Measurements from ENCODE around the gene ABCG1. TPM values are rescaled to one million over a fixed set of nuclear protein-coding genes. Genes with fewer than 3 reads are reported as not detected.

ABCG1 gene
- total RNA-seq, 1 donor from 2014 or later = not detected

- H3K4me3 ChIP-seq (ENCODE audit: low read depth, low read length) = no peak overlapping the region
- no peak for TF ChIP-seq CTCF (conservative IDR thresholded peaks at IDR 0.05; ENCODE audit: low read depth, low read length)
- no peak for DNase-seq (ENCODE audit: low read depth)
Observed at GRCh38 chr21:42228709-42229220, 9.8 kb downstream of the ABCG1 start.

GRCh38 chr21:42229676-42230075 is 10.7 kb downstream of the ABCG1 start:
- H3K4me3 ChIP-seq (ENCODE audit: low read depth, low read length) = no peak overlapping the region
- TF ChIP-seq CTCF (conservative IDR thresholded peaks at IDR 0.05; ENCODE audit: low read depth, low read length) = no peak
- DNase-seq (ENCODE audit: low read depth) = no peak

GRCh38 chr21:42230178-42230577 is 11.2 kb downstream of the ABCG1 start:
- H3K4me3 ChIP-seq (ENCODE audit: low read depth, low read length) = no peak overlapping the region
- TF ChIP-seq CTCF (conservative IDR thresholded peaks at IDR 0.05; ENCODE audit: low read depth, low read length) = no peak
- DNase-seq (ENCODE audit: low read depth) = no peak

GRCh38 chr21:42230636-42231035 is 11.7 kb downstream of the ABCG1 start:
- no peak for DNase-seq (ENCODE audit: low read depth)
- no peak overlapping the region for H3K4me3 ChIP-seq (ENCODE audit: low read depth, low read length)
- TF ChIP-seq CTCF (conservative IDR thresholded peaks at IDR 0.05; ENCODE audit: low read depth, low read length) = no peak

GRCh38 chr21:42231756-42232155 is 12.8 kb downstream of the ABCG1 start:
- no peak for TF ChIP-seq CTCF (conservative IDR thresholded peaks at IDR 0.05; ENCODE audit: low read depth, low read length)
- DNase-seq (ENCODE audit: low read depth) = no peak
- H3K4me3 ChIP-seq (ENCODE audit: low read depth, low read length) = no peak overlapping the region

DNA sequence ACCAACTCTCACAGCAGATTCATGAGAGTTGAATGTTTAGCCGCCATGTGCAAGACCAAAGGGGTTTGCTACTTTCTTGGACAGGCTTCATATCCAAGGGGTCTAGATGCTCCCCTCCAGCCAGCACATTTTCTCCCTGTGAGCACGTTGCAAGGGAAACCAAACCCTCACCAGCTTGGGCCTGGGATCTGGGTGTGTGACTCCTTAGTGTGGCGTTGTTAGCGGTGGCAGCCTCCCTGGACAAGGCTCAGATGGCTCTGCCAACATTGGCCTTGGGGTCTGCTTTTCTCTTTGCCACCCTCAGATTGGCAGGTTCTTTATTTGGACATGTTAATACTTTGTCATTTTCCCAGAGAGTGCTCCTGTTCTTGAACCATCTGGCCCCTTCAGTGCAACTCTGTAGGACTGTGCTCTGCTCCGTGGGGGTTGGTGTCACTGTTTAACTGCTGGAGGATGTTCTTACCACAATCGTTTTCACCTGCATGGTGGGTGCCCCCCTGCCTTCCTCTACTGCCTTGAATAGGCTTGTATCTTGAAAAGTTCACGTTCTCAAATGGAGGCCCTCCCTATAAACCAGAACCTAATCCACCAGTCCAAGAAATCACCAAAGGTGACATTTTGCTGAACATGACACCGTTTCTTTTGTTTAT is 13.4 kb downstream of the ABCG1 start:
- no peak for TF ChIP-seq CTCF (conservative IDR thresholded peaks at IDR 0.05; ENCODE audit: low read depth, low read length)
- no peak for DNase-seq (ENCODE audit: low read depth)
- no peak overlapping the region for H3K4me3 ChIP-seq (ENCODE audit: low read depth, low read length)

Measured in epithelial cell of proximal tubule (primary cell).